GM18498 (cell line): Measurements from ENCODE around the gene THSD7A.

Source experiments
- ATAC-seq: cut with Tn5 transposase; IDR thresholded peaks from one replicate; pipeline ENCODE4 v1.9.1; 2021; ENCODE audit warnings: mild to moderate bottlenecking, moderate library complexity; ENCODE audit not compliant: unreplicated experiment

Gene THSD7A

DNA sequence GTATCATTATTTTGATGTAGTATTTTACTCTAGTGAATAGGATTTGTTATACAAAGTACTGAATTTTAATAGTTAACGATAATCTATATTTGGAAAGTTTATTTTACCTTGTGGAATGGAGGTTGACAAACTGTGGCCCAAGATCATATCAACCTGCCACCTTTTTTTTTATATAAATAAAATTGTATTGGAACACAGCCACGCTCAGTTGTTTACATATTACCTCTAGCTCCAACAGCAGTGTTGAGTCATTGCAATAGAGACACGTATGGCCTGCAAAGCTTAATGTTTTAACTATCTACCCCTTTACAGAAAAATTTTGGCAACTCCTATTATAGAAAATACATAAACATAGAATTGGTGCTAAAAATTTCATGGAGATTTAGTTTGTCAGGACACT is 239.3 kb downstream of the THSD7A start:
- ATAC-seq, result no peak

DNA sequence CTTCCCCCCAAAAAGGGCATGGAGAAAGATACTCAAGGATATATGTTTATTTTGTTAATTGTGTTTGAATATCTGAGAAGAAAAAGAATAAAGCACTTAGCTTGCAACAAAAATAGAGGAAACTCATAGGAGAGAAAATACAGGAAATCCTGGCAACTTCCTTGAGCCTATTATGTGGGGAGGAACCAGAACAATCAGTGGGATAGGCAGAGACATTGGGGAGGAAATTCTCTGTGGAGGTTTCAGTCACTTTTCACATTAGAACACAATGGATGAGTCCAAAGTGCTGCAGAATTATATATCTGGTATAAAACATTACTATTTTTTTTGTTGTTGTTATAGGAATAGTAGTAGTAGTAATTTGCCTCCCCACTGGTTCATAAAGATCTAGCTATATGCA is 240.1 kb downstream of the THSD7A start:
- ATAC-seq, result no peak

DNA sequence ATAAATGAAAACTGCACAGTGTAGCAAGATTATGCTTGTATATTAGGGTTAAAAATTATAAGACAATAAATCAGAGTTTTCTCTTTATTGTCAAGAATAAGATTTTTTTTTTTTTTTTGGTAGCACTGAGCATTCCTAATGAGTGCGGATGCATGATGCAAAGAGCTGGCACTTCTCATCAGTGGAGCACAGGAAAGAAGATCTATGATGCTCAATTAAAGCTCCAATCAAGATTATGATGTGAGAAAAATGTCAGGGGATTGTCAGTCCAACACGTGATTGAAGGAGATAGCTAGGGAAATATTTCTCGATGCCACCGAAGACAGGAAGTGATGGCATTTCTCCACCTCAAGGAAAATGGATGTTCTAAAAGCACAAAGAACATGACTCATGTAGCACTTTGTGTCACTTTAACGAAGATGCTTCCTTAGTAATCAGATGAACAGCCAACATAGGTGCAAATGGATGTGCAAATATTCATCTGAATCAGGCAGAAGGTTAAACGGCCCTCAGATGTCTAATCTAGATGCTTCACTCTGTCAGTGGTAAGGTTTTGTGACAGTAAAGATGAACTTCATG is 240.9 kb downstream of the THSD7A start:
- ATAC-seq, result no peak

DNA sequence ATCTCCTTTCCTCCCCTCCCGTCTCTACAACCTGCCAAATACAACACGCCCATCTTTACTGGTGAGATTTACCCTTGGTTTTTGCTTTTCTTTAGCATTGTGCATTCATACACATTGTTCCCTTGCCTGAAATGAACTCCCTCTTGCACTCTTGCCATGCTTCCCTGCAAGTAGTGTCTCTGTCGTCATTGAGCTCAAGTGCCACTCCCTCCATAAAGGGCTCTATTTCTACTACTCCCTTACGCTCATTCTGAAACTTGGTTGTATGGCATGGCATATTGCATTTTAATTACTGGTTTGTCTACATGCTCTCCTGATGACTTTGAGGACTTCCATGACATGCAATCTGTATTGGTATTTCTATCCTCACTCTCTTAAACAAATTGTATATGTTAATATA is 242.7 kb downstream of the THSD7A start:
- ATAC-seq, result no peak

DNA sequence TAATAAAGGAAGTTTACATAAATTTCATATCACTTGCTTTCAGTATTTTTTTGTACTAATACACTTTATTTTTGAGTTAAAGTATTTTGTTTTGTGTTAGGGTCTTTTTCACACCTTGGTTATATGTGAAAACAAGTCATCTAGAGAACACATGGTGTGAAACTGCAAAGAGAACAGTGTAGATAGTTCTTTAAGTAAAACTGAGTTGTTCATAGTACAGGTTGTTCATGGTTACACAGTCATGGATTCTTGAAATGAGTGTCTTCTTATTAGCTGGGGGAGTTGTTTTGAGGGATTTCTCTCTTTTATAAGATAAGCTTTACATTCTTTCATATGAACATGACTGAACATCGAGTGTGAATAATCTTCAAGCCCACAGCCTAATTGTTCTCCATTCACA is 244.2 kb downstream of the THSD7A start:
- ATAC-seq, result no peak

DNA sequence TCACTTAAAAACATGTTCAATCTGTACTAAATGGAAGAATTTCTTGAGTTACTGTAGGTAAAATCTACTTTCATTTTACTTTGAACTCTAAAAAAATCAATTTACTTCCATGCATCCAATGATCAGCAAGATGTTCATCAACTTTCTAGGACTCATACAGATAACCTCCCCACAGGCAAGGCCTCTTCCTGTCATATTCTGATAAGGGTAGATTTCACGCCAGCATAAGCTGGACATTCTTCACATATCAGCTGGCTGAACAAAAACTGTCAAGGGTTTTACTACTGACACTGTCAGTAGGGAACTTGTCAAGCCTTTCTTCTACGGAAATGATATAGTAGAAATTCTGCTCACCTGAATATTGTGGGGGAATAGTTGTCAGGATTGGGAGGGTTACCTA is 244.9 kb downstream of the THSD7A start:
- ATAC-seq, result no peak

DNA sequence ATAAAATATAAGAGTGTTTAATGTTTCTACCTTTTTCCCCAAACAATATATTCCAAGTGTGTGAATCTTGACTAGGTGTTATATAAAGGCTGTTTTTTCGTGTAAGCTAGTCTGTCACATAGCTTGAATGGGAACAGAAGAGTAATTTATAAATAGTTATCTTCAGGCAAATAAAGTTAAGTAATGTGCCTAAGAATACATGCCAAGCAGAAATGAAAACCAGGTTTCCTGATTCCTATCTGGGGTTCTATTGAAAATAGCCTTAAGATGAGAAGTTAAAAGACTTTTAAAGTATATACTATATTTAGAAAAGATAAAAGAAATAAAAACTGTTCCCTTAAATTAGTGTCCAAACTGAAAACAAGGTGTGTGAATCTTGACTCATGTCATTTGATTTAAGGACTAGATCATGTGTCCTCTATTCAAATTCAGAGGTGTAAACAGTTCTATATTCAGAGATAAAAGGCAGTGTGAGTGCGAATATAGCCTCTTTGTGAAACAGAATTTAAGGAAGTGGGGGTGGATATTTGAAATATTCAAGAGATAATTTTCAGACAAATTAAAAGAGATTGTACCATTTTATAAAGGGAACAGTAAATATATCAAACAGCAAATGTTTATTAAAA is 247.5 kb downstream of the THSD7A start:
- ATAC-seq, result no peak

DNA sequence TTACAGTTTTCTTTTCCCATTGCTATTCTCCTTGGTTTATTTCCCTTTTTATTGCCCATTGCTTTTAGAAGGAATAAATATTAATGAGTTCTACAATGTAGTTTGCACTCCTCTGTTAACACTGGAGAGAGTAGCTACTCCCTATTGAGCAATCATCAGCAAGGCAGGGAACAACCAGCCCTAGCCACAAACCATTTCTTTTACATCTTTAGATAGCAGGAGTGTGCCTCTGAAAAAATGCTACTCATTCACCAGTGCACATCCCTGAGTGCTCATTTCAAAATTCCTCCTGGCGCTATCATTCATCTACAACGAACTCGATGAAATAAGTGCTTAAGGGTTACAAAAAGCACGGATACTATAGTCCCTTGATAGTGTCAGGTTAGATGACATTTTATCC is 252.9 kb downstream of the THSD7A start:
- ATAC-seq, result no peak

DNA sequence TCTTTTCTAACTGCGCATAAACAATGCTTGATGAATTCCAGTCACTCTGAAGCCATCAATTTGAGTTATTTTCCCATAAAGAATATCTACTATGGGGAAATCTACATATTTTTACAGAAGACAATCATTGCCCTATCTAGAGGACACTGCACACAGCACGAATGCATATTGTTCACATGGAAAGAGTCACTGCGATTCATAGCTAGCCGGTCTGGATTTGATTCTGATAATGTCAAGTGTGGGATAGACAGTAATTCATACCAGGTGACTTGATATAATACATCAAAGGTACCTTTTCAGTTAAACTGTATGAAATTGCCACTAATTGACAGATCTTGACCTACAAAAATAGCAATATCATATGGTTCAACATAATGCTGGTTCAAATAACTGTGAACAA is 255.7 kb downstream of the THSD7A start:
- ATAC-seq, result no peak

DNA sequence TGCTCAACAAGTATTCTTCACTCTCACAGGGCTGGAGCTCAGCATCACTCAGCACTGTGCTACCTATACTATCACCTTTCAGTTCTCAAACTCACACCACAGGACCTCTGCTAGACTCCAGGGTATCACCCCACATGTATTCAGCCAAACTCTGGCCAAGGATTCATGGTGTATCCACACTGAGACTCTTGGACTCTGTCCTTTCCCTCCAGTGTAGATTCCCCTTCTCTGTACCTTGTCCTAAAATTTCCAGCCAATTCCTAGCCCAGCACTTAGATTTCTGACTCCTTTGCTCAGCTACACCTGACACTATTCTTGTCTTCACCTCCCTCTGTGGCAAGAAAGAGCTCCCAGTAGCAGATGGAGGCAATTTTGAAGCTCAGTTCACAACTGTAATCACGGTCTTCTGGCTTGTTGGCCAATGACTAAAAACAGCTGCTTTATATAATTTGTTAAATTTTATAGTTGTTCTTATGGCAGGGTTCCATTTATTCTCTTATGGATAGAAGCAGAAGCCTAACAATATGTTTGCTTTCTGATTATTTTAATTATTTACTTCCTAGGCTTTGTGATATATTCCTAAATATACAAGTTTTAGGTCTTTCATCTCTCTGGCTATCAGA is 258.8 kb downstream of the THSD7A start:
- ATAC-seq, result no peak

DNA sequence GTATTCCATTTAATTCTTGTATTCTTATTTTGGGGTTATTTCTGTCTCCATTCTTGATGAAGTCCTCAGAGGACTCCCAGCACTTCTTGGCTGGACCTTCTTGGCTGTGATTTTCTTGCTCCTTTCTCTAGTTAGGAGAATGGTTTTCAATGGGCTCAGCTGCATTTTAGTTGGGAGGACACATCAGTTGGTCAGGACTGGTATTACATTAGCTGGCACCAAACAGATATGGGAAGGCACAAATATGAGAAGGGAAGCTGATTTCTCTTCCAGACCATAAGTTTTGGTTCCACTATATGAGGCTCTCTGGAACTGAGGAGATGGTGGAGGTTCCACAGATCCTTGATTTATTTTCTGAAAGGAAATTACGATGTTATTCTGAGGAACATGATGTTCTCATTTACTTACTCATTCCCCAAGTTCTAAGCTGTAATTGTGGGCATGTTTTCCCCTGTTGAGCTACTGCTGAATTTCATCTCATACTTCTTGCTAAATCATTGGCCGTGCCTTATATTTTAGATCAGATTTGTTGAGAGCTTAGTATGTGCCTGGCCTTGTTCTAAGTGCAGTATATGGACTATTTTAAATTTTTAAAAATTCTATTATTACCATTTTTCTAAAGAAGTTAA is 261.0 kb downstream of the THSD7A start:
- no peak for ATAC-seq

DNA sequence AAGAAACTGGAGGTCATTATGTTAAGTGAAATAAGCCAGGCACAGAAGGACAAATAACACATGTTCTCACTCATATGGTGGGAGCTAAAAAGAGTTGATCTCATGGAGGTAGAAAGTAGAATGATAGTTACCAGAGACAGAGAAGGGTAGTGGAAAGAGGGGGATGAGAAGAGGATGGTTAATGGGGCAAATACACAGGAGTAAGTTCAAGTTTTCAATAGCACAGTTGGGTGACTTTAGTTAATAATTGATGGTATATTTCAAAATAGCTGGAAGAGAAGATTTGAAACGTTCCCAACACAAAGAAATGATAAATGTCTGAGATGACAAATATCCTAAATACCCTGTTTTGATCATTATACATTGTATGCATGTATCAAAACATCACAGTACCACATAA is 261.8 kb downstream of the THSD7A start:
- no peak for ATAC-seq

DNA sequence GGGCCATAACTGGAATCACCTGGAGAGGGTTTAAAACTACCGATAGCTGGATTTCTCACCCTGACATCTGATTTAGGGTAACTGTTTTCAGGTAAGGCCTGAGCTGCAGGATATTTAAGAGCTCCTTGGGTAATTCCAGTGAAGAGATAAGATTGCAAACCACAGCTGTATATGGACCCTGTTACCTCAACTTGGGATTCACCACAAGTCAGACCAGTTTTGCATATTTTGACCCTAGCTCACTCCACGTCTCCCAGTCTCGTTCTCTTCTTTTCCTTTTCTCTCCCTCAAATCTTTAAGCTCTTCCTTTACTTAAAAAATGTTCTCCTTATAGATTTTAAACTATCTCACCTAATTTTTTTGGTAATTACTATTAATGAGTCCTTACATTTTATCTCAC is 264.4 kb downstream of the THSD7A start:
- ATAC-seq, result no peak

DNA sequence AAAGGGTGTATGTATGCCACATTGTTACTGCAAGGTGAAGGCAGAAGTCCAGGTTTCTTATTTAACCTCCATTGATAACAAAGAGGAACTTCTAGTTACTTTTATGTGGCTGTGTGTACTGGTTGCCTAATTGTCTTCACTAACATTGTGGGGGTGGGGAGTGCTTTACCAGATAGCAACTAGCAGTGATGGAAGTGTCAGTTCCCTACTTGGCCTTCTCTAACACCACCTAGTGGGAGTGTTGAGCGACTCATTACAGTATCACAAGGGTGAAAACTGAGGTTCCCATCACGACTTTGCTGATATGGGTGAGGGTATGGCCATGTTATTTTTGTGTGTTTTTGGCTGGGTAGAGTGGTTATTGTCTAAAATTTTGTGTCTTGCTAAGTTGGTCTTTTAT is 274.4 kb downstream of the THSD7A start:
- peak; percentile 95 for ATAC-seq

DNA sequence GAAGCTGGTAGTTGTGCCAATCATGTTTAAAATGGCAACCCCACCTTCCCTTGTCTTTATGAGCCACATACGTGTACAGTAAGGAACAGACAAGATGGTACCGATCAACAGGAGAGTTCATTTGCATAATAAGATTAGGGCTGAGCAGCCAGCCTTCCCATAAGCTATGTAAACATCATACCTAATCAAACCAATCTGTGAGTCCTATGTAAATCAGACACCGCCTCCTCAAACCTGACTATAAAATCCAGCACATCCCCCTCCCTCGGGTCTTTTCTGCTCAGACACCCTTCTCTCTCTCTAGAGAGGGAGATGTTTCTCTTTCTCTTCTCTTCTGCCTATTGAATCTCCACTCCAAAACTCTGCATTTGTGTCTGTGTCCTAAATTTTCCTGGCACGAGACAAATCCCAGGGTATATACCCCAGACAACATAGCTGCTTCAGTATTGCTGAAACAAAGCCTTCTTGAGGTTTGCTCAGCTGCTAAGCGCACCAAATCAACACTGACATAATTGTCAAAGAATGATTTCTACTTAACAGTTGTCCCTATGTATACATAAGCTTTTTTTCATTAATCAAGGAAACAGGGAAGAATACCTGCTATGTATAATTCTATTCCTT is 279.2 kb downstream of the THSD7A start:
- no peak for ATAC-seq

DNA sequence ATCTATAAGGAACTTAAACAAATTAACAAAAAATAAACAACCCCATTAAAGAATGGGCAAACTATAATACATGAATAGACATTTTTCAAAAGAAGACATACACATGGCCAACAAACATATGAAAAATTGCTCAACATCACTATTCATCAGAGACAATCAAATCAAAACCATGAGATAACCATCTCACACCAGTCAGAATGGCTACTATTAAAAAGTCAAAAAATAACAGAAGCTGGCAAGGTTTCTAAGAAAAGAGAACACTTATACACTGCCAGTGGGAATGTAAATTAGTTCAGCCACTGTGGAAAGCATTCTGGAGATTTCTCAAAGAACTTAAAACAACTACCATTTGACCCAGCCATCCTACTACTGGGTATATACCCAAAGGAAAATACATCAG is 280.5 kb downstream of the THSD7A start:
- no peak for ATAC-seq

DNA sequence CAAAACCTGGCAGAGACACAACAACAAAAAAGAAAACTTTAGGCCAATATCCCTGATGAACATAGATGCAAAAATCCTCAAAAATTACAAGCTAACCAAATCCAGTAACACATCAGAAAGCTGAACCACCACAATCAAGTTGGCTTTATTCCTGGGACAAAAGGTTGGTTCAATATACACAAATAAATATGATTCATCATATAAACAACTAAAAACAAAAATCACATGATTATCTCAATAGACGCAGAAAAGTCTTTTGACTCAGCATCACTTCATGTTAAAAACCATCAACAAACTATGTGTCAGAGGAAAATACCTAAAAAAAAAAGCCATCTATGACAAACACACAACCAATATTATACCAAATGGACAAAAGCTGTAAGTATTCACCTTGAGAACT is 283.5 kb downstream of the THSD7A start:
- ATAC-seq, result no peak

DNA sequence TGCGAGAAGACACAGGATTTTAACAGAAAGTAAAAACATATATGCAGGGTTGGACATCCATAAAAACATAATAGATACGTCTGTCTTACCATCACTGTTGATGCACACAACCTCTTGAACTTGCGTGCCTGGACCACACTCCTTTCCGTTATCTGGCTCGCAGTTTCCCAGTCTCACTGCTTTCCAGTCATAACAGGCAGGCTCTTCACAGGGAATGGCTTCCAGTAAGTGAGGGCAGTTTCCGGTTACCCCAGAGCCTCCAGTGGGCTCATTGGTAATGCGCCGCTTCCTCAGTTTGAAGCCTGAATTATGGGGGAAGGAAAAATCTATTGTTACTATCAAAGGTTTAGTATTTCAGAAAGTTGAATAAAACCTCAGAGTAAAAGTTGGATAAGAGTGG is 290.7 kb downstream of the THSD7A start:
- no peak for ATAC-seq

DNA sequence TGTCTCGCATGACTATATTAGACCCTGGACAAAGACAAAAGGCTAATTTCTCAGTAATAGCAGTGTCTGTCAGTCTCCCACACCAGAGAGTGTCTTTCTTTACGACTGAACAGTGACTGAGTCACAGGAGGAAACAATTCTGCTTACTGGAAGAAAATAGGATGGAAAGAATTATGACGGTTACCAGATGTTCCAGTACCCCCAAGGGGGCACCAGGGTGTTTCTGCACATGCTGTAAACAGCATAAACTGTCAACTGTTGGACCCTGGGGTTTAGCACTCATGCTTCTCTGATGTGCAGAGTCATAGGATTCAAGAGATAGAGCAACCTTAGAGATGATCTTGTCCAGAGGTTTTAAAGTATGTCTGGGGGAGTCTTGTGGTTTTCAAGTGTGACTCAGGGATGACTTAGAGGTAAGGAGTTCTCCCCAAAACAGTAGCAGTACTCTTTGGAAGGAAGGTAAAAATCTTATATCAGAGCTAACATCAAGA is 291.7 kb downstream of the THSD7A start:
- ATAC-seq, result no peak

DNA sequence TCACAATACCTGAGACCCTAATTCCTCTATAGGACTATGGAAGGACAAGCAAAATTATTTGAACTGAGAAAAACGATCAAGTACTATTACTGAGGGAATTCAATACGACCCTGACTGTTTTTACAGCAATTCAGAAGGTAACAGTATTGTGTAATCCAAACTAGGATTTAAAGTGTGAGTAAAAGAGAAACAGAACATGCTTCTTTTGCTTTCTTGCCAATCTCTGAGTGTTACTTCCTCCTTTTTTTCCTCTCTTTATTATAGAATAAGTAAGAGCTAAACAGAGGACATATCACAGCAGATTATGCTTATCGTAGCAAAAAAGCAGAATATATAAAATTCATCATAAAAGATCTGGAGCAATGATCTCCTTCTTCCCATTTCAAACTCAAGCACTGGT is 292.1 kb downstream of the THSD7A start:
- no peak for ATAC-seq

DNA sequence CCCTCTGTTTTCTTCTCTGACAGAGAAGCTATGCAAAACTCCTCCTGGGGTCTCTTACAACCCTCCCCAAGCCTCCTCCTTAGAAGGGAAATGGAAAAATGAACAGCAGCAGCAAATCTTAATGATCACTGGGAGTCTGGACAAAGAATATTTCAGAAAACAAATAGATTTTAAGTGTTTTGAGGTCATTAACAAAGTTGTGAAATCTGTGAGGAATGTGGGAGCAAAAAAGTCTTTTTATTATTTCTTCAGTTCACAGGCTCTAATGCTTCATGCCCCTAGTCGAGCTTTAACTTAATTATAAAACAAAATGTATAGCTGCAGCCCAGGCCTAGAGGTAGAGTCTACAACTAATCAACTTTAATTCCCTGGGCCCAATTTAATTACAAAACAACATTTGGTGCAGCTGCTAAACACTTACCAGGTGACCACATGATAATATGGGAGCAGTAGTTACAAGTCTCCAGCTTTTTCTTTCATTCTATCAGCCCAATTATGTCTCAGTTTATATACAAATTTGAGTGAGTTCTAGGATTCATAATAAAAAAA is 293.2 kb downstream of the THSD7A start:
- ATAC-seq, result no peak
